Measurements from ENCODE around the gene LSS. TPM values are rescaled to one million over a fixed set of nuclear protein-coding genes. Genes with fewer than 3 reads are reported as not detected.

The LSS gene
- polyA plus RNA-seq, 1 donor (not counting 4 experiments of a cell fraction or from before 2014, with no cell fraction given): 105 TPM

- Histone ChIP-seq H3K79me2 (ENCODE audit: control insufficient read depth, insufficient read depth, low read length) (no peaks in the 10 kb centered on the region), H3K36me3 (ENCODE audit: control insufficient read depth in 2 of 2, extremely low read depth in 1 of 2, insufficient read depth in 2 of 2, low read length in 2 of 2) (no peaks in the 10 kb centered on the region), H2AFZ (ENCODE audit: control insufficient read depth, low read length) (no peak overlapping the region), H3K9me1 (ENCODE audit: control insufficient read depth, extremely low read depth, insufficient read depth, low read length) (no peaks in the 10 kb centered on the region), H3K4me2 (ENCODE audit: control insufficient read depth, extremely low read depth, insufficient read depth, low read depth, low read length) (no peak overlapping the region), H3K9me3 (ENCODE audit: control insufficient read depth, low read depth, low read length) (no peaks in the 10 kb centered on the region), H3K27me3 (ENCODE audit: control insufficient read depth, extremely low read depth, insufficient read depth, low read length) (peaks cover 14% of the 10 kb centered on the region), H3K4me1 (ENCODE audit: control insufficient read depth, extremely low read depth, insufficient read depth, low read length) (no peaks in the 10 kb centered on the region), H3K9ac (ENCODE audit: control insufficient read depth, extremely low read depth, insufficient read depth, low read length) (no peak overlapping the region), H3K4me3 (ENCODE audit: control insufficient read depth in 2 of 3, extremely low read depth in 1 of 3, insufficient read depth in 2 of 3, low read depth in 1 of 3, low read length in 3 of 3) (no peak overlapping the region), H3K27ac (ENCODE audit: control insufficient read depth, insufficient read depth, low read length) (no peak overlapping the region), H4K20me1 (ENCODE audit: control insufficient read depth, extremely low read depth, insufficient read depth, low read length) (no peaks in the 10 kb centered on the region)
- TF ChIP-seq EZH2 (IDR thresholded peaks at IDR 0.05; ENCODE audit: low read length) (no peak), CTCF (optimal IDR thresholded peaks at IDR 0.05 in 1 of 3, IDR thresholded peaks at IDR 0.05 in 1 of 3, conservative IDR thresholded peaks at IDR 0.05 in 1 of 3; ENCODE audit: extremely low read depth in 1 of 3, insufficient read depth in 2 of 3, low read length in 3 of 3) (no peak)
- FAIRE-seq: no peak
- DNase-seq (ENCODE audit: low read depth, low spot score): no peak
- dilution Hi-C loops (cut with MboI; ENCODE audit: extremely low pct_ligation_motif_present, low sequenced_read_pairs): no loop called here
These were observed 68.0 kb downstream of the LSS start for GRCh38 chr21:46160657-46160906.

GRCh38 chr21:46159841-46160656 lies 68.5 kb downstream of the LSS start:
- H4K20me1 ChIP-seq (ENCODE audit: control insufficient read depth, extremely low read depth, insufficient read depth, low read length): no peaks in the 10 kb centered on the region
- dilution Hi-C loops (cut with MboI; ENCODE audit: extremely low pct_ligation_motif_present, low sequenced_read_pairs): no loop called here
- peaks cover 14% of the 10 kb centered on the region for H3K27me3 ChIP-seq (ENCODE audit: control insufficient read depth, extremely low read depth, insufficient read depth, low read length)
- H3K79me2 ChIP-seq (ENCODE audit: control insufficient read depth, insufficient read depth, low read length): no peaks in the 10 kb centered on the region
- no peak overlapping the region for H3K4me3 ChIP-seq (ENCODE audit: control insufficient read depth in 2 of 3, extremely low read depth in 1 of 3, insufficient read depth in 2 of 3, low read depth in 1 of 3, low read length in 3 of 3)
- H3K36me3 ChIP-seq (ENCODE audit: control insufficient read depth in 2 of 2, extremely low read depth in 1 of 2, insufficient read depth in 2 of 2, low read length in 2 of 2): no peaks in the 10 kb centered on the region
- no peaks in the 10 kb centered on the region for H3K9me3 ChIP-seq (ENCODE audit: control insufficient read depth, low read depth, low read length)
- H3K9ac ChIP-seq (ENCODE audit: control insufficient read depth, extremely low read depth, insufficient read depth, low read length): no peak overlapping the region
- no peaks in the 10 kb centered on the region for H3K4me1 ChIP-seq (ENCODE audit: control insufficient read depth, extremely low read depth, insufficient read depth, low read length)
- H2AFZ ChIP-seq (ENCODE audit: control insufficient read depth, low read length): no peak overlapping the region
- no peak for FAIRE-seq
- no peaks in the 10 kb centered on the region for H3K9me1 ChIP-seq (ENCODE audit: control insufficient read depth, extremely low read depth, insufficient read depth, low read length)
- TF ChIP-seq EZH2 (IDR thresholded peaks at IDR 0.05; ENCODE audit: low read length): no peak
- TF ChIP-seq CTCF (optimal IDR thresholded peaks at IDR 0.05 in 1 of 3, IDR thresholded peaks at IDR 0.05 in 1 of 3, conservative IDR thresholded peaks at IDR 0.05 in 1 of 3; ENCODE audit: extremely low read depth in 1 of 3, insufficient read depth in 2 of 3, low read length in 3 of 3): no peak
- no peak overlapping the region for H3K27ac ChIP-seq (ENCODE audit: control insufficient read depth, insufficient read depth, low read length)
- no peak for DNase-seq (ENCODE audit: low read depth, low spot score)
- no peak overlapping the region for H3K4me2 ChIP-seq (ENCODE audit: control insufficient read depth, extremely low read depth, insufficient read depth, low read depth, low read length)
